ENCODE measurements around the gene ZSCAN9.

DNA sequence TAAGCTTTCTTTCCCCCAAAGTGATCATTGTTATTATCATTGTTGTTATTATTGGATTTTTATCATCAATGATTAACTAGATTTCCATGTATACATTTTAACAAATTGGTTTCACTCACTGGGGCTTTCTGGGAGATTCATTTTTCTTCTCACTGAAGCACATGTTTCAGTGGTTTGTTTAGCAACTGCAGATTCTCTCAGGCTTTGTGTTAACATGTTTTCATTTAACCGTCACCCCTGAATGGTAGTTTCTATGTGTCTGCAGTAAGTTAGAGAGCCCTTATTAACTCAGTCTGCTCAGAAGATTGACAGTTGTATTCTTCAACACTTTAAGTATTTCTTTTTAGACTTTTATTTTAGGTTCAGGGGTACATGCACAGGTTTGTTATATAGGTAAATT, 14.6 kb downstream of the ZSCAN9 start:
- TF ChIP-seq POLR2A (IDR thresholded peaks at IDR 0.05; ENCODE audit: low read length) (no peak), GATA1 (IDR thresholded peaks at IDR 0.05; ENCODE audit: low read depth, low read length) (no peak)
